DOHH2 (cell line): ENCODE measurements around the gene PDE4B.

ENCODE experiments used
- EZH2phosphoT487 ChIP-seq: fragments of 200-600 bp; sonication (generic); IDR thresholded peaks from 2 replicates; pipeline ENCODE4 v1.6.1; 2017; ENCODE audit warnings: borderline replicate concordance, mild to moderate bottlenecking, antibody characterized with exemption, low read length, moderate library complexity, mixed read lengths
- TF ChIP-seq, protein P1 (sequence below): fragments of 200-600 bp; sonication (generic); IDR thresholded peaks from one replicate; pipeline ENCODE4 v1.5.1; 2014; ENCODE audit warnings: antibody characterized with exemption, mild to moderate bottlenecking, low read depth, low read length; ENCODE audit not compliant: poor library complexity, severe bottlenecking

DNA sequence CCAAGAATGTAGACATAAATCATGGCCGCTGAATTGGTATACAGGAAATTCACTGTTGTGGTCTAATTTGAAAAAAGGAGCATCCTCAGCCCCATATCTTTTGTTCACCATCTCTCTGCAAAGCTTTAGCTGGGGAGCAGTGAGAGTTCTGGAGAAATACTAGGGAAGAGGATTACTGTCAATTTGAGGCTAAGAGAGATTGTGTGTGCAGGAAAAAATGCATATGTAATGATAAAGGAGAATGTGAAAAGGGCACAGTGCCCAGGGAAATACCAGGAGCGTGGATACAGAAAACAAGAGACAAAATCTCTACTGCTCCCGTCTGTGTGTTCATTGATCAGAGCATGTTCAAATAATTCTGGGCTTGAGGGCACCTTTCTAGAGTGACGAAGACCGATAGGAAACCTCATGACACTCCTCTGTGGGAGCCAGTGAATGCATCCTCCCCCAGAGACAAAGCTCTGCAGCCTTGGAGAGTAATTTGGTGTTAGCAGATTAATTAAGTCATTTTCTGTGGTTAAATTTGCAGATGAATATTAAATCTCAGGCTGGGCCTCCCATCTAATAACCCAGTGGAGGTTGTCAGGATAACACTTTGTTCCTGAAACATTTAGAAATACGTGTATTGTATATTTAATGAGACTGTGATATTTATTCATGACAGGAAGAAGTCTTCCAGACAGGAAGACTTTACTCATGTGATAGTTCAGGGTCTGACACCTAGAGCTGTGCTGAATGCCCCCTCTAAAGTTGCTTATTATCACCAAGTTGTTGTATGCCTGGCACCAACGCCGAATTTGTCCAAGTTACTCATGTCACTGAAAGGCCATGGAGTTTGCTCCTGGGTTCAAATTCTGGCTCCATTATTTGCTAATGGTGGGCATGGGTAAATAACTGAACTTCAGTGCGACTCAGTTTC is 453.9 kb downstream of the PDE4B start:
- TF ChIP-seq, protein P1, sequence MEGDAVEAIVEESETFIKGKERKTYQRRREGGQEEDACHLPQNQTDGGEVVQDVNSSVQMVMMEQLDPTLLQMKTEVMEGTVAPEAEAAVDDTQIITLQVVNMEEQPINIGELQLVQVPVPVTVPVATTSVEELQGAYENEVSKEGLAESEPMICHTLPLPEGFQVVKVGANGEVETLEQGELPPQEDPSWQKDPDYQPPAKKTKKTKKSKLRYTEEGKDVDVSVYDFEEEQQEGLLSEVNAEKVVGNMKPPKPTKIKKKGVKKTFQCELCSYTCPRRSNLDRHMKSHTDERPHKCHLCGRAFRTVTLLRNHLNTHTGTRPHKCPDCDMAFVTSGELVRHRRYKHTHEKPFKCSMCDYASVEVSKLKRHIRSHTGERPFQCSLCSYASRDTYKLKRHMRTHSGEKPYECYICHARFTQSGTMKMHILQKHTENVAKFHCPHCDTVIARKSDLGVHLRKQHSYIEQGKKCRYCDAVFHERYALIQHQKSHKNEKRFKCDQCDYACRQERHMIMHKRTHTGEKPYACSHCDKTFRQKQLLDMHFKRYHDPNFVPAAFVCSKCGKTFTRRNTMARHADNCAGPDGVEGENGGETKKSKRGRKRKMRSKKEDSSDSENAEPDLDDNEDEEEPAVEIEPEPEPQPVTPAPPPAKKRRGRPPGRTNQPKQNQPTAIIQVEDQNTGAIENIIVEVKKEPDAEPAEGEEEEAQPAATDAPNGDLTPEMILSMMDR, result no peak
- TF ChIP-seq EZH2phosphoT487, result no peak
